ENCODE measurements around the gene SLC25A45.

SLC25A45 gene

GRCh38 chr11:65411681-65412070, 29.2 kb upstream of the SLC25A45 start:
- in situ Hi-C loops (cut with HindIII; ENCODE audit: low sequenced_read_pairs), result no loop called here
- DNase-seq (ENCODE audit: low read depth, low spot score), result no peak
- no peak overlapping the region for H3K4me3 ChIP-seq (ENCODE audit: low read depth, low read length)
- no peak for TF ChIP-seq CTCF (IDR thresholded peaks at IDR 0.05; ENCODE audit: low read depth, low read length)

- no peak for TF ChIP-seq CTCF (IDR thresholded peaks at IDR 0.05; ENCODE audit: low read depth, low read length)
- H3K4me3 ChIP-seq (ENCODE audit: low read depth, low read length), result no peak overlapping the region
- DNase-seq (ENCODE audit: low read depth, low spot score), result no peak
- in situ Hi-C loops (cut with HindIII; ENCODE audit: low sequenced_read_pairs), result no loop called here
Measured at GRCh38 chr11:65410936-65411680, 28.7 kb upstream of the SLC25A45 start.

GRCh38 chr11:65404638-65405339, 22.3 kb upstream of the SLC25A45 start:
- no peak for TF ChIP-seq CTCF (IDR thresholded peaks at IDR 0.05; ENCODE audit: low read depth, low read length)
- no peak for DNase-seq (ENCODE audit: low read depth, low spot score)
- no peak overlapping the region for H3K4me3 ChIP-seq (ENCODE audit: low read depth, low read length)
- in situ Hi-C loops (cut with HindIII; ENCODE audit: low sequenced_read_pairs), result no loop called here

- no peak for DNase-seq (ENCODE audit: low read depth, low spot score)
- no peak overlapping the region for H3K4me3 ChIP-seq (ENCODE audit: low read depth, low read length)
- in situ Hi-C loops (cut with HindIII; ENCODE audit: low sequenced_read_pairs), result no loop called here
- no peak for TF ChIP-seq CTCF (IDR thresholded peaks at IDR 0.05; ENCODE audit: low read depth, low read length)
Measured at GRCh38 chr11:65404210-65404609, 21.8 kb upstream of the SLC25A45 start.

GRCh38 chr11:65403607-65404121, 21.2 kb upstream of the SLC25A45 start:
- DNase-seq (ENCODE audit: low read depth, low spot score), result no peak
- in situ Hi-C loops (cut with HindIII; ENCODE audit: low sequenced_read_pairs), result no loop called here
- H3K4me3 ChIP-seq (ENCODE audit: low read depth, low read length), result no peak overlapping the region
- no peak for TF ChIP-seq CTCF (IDR thresholded peaks at IDR 0.05; ENCODE audit: low read depth, low read length)

- no peak for TF ChIP-seq CTCF (IDR thresholded peaks at IDR 0.05; ENCODE audit: low read depth, low read length)
- H3K4me3 ChIP-seq (ENCODE audit: low read depth, low read length), result no peak overlapping the region
- no peak for DNase-seq (ENCODE audit: low read depth, low spot score)
- in situ Hi-C loops (cut with HindIII; ENCODE audit: low sequenced_read_pairs), result no loop called here
Measured at GRCh38 chr11:65402790-65403189, 20.3 kb upstream of the SLC25A45 start.

All from astrocyte of the spinal cord (primary cell).